Gastrocnemius medialis (tissue), 4 donors: Measurements from ENCODE around the gene CSF2RB. TPM values are rescaled to one million over a fixed set of nuclear protein-coding genes. Genes with fewer than 3 reads are reported as not detected.

Source experiments
- ATAC-seq, 2 donors: fragments of 150-250 bp; one replicate each; pipeline ENCODE4 v1.9.1; 2016
- DNase-seq, 2 donors: peaks; one replicate each; pipeline ENCODE4 v3.0.0-alpha.2; 2019
- H3K27ac ChIP-seq, 4 donors: fragments of 200-600 bp; sonication (generic); 1 replicate in 1 of 4; 2 replicates in 3 of 4; pipeline ENCODE4 v1.5.1; 2016 to 2018; ENCODE audit warnings: mild to moderate bottlenecking in 2 of 4, moderate library complexity in 1 of 4
- H3K27me3 ChIP-seq, 3 donors: fragments of 200-600 bp; sonication (generic) in 2 of 3; 1 replicate in 1 of 3; 2 replicates in 2 of 3; pipeline versions ENCODE4 v1.5.1 to v1.6.0; 2016 to 2019; ENCODE audit warnings: mild to moderate bottlenecking in 1 of 3, moderate library complexity in 1 of 3
- H3K36me3 ChIP-seq, 2 donors: fragments of 200-600 bp; sonication (generic) in 1 of 2; one replicate each; pipeline ENCODE4 v1.5.1; 2017 to 2018
- H3K4me1 ChIP-seq, 2 donors: fragments of 200-600 bp; sonication (generic) in 1 of 2; one replicate each; pipeline ENCODE4 v1.5.1; 2016 to 2017; ENCODE audit warnings: mild to moderate bottlenecking in 2 of 2
- H3K4me3 ChIP-seq, 4 donors: fragments of 200-600 bp; sonication (generic) in 3 of 4; 1 replicate in 1 of 4; 2 replicates in 3 of 4; pipeline ENCODE4 v1.5.1; 2016 to 2019; ENCODE audit warnings: mild to moderate bottlenecking in 2 of 4
- H3K9me3 ChIP-seq, 3 donors: fragments of 200-600 bp; sonication (generic) in 2 of 3; 1 replicate in 1 of 3; 2 replicates in 2 of 3; pipeline ENCODE4 v1.5.1; 2016 to 2019
- POLR2A ChIP-seq, 2 donors: fragments of 450-650 bp; IDR thresholded peaks; one replicate each; pipeline ENCODE4 v1.6.1; 2017; ENCODE audit warnings: antibody characterized with exemption in 2 of 2, mild to moderate bottlenecking in 2 of 2, moderate library complexity in 2 of 2
- in situ Hi-C, 4 donors: fragments of 200-750 bp; cut with MboI; loops; one replicate each; pipeline versions ENCODE4 v1.15.0 to v1.8.0; 2017; ENCODE audit warnings: low sequenced_read_pairs in 4 of 4
- intact Hi-C: fragments of 100-400 bp; cut with DNase I; formaldehyde crosslinking; loops from one replicate; pipeline ENCODE4 v1.15.1; 2023; ENCODE audit warnings: low total_unique reads
- total RNA-seq, 4 donors: library from RNA; depleted of rRNA; stranded (reverse); fragments of >200 nt; gene quantifications; one replicate each; pipeline versions ENCODE4 v1.1.0 to v1.2.3, GENCODE V29; 2016
- TF ChIP-seq, protein P1 (sequence below), 5 experiments: fragments of 450-650 bp in 3 of 5; fragments of 200-600 bp in 2 of 5; sonication (generic) in 2 of 5; IDR thresholded peaks in 4 of 5; conservative IDR thresholded peaks in 1 of 5; 1 replicate in 4 of 5; 2 replicates in 1 of 5; pipeline ENCODE4 v1.5.1; 2016 to 2019; ENCODE audit warnings: antibody characterized with exemption in 5 of 5, mild to moderate bottlenecking in 3 of 5, moderate library complexity in 3 of 5

The CSF2RB gene
- total RNA-seq, 4 donors from 2014 or later = 1.2 to 2.0 (median 1.6) TPM

DNA sequence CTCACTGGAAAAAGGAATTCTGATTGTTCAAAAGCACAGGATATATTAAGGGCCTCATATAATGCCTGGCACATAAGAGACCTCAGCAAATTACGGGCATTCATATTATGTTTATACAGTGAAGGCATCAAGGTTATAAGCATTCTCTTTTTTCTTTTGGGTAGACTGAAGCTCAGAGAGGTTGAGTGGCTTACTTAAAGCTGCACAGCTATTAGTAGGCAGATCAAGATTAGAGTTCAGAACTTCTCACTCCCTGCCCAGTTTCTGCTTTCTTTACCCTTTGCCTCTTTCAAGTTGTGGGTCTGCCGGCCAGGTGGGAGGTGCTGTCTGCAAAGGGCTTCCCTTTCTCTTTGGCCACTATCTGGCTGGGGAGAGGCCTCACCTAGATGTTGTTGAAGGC, 18.0 kb downstream of the CSF2RB start:
- no peak for ATAC-seq
- DNase-seq = no peak
- intact Hi-C loops = no loop called here
- no peak overlapping the region for H3K4me3 ChIP-seq
- in situ Hi-C loops = no loop called here
- TF ChIP-seq, protein P1, sequence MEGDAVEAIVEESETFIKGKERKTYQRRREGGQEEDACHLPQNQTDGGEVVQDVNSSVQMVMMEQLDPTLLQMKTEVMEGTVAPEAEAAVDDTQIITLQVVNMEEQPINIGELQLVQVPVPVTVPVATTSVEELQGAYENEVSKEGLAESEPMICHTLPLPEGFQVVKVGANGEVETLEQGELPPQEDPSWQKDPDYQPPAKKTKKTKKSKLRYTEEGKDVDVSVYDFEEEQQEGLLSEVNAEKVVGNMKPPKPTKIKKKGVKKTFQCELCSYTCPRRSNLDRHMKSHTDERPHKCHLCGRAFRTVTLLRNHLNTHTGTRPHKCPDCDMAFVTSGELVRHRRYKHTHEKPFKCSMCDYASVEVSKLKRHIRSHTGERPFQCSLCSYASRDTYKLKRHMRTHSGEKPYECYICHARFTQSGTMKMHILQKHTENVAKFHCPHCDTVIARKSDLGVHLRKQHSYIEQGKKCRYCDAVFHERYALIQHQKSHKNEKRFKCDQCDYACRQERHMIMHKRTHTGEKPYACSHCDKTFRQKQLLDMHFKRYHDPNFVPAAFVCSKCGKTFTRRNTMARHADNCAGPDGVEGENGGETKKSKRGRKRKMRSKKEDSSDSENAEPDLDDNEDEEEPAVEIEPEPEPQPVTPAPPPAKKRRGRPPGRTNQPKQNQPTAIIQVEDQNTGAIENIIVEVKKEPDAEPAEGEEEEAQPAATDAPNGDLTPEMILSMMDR (IDR thresholded peaks at IDR 0.05 in 4 of 5, conservative IDR thresholded peaks at IDR 0.05 in 1 of 5) = no peak
- no peak for TF ChIP-seq POLR2A (IDR thresholded peaks at IDR 0.05)
- H3K27me3 ChIP-seq = peaks cover 3 to 4% (median 3%) of the 10 kb centered on the region in 3 donors
- no peaks in the 10 kb centered on the region for H3K4me1 ChIP-seq
- no peaks in the 10 kb centered on the region for H3K9me3 ChIP-seq
- H3K36me3 ChIP-seq = no peaks in the 10 kb centered on the region
- no peak overlapping the region for H3K27ac ChIP-seq

DNA sequence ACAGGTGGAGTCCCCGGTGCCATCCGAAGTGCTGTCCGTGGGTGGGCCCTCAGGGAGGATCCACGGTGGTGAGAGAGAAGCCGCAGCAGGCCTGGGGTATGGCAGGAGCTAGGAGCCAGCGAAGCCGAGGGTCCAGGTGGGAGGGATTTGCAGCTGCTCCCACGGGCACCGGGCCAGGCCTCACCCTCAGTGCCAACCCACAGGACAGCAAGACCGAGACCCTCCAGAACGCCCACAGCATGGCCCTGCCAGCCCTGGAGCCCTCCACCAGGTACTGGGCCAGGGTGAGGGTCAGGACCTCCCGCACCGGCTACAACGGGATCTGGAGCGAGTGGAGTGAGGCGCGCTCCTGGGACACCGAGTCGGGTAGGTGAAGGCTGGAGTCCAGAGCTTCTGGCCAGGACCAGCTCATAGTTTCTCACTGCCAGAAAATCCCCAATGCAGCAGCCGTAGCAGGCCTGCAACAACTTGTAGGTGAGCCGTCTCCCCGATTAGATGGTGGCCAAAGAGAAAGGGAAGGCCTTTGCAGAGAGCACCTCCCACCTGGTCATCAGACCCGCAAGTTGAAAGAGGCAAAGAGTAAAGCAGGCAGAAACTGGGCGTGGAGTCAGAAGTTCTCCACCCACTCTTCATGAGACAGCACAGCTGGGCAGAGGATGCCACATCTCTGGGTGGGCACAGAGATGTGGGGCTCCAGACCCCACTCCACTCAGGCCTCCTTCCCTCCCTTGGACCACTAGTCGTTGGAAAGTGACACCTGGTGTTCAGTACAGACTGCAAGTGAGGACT, 20.4 kb downstream of the CSF2RB start:
- no peaks in the 10 kb centered on the region for H3K4me1 ChIP-seq
- TF ChIP-seq POLR2A (IDR thresholded peaks at IDR 0.05) = no peak
- TF ChIP-seq, protein P1 (IDR thresholded peaks at IDR 0.05 in 4 of 5, conservative IDR thresholded peaks at IDR 0.05 in 1 of 5) = no peak
- ATAC-seq (no peak), DNase-seq (no peak)
- in situ Hi-C loops (no loop called here), intact Hi-C loops (no loop called here)
- no peaks in the 10 kb centered on the region for H3K9me3 ChIP-seq
- H3K36me3 ChIP-seq = no peaks in the 10 kb centered on the region
- no peak overlapping the region for H3K27ac ChIP-seq
- H3K4me3 ChIP-seq = no peak overlapping the region
- peaks cover 0 to 4% (median 0%) of the 10 kb centered on the region in 3 donors for H3K27me3 ChIP-seq

DNA sequence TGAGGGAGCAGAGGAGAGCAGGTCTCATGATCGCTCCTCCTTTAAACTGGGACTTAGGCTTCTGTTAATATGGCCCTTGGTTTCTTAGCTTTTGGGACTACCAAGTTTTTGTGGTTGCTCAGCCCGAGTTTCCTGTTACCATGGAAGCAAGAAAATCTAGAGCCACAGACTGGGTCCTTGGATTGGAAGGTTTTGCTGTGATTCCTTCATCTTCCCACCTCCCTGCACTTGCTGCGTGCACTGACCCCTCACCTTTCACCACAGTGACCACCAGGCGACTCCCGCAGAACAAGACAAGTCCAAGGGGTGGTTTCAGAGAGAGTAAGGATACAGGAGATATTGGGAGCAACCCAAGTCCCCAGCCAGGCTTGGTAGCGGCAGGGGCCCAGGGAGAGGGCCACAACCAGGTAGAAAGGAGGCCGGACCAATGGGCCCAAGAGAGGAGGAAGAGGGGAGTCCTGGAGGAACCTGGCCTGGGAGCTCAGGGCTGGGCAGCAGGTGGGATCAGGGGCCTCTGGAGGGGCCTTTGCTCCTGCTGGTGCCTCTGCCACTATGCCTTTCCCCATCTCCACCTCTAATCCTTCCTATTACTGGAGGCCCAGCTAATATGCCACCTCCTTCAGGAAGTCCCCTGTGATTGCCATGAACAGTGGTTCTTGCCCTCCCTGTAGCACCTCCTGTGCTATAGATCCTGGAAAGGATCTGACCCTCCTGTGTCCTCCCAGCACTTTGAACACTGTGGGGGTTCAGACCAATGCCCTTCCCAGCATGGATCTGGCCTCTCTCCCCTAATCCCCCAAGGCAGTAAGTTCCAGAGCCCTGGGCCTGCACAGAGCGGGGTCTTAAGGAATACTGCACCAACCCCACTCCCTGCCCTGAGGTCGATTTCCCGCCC, 21.2 kb downstream of the CSF2RB start:
- H3K4me1 ChIP-seq = no peaks in the 10 kb centered on the region
- H3K9me3 ChIP-seq = no peaks in the 10 kb centered on the region
- no peak overlapping the region for H3K27ac ChIP-seq
- no peaks in the 10 kb centered on the region for H3K36me3 ChIP-seq
- peaks cover 0 to under 1% (median 0%) of the 10 kb centered on the region in 3 donors for H3K27me3 ChIP-seq
- in situ Hi-C loops = no loop called here
- DNase-seq (no peak), ATAC-seq (no peak)
- TF ChIP-seq, protein P1 (IDR thresholded peaks at IDR 0.05 in 4 of 5, conservative IDR thresholded peaks at IDR 0.05 in 1 of 5) = no peak
- TF ChIP-seq POLR2A (IDR thresholded peaks at IDR 0.05) = no peak
- H3K4me3 ChIP-seq = no peak overlapping the region
- intact Hi-C loops = no loop called here

DNA sequence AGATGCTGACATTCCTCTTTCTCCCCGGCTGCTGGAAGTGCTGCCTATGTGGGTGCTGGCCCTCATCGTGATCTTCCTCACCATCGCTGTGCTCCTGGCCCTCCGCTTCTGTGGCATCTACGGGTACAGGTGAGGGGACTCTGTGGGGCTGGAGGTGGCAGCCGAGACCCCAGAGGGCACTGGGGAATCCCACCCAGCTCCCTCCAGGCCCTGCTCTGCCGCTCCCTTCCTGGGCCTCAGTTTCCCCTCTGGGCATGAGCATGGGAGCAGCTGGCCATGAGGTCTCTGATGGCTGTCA, 21.8 kb downstream of the CSF2RB start:
- Histone ChIP-seq H3K9me3 (no peaks in the 10 kb centered on the region), H3K36me3 (no peaks in the 10 kb centered on the region), H3K27me3 (peaks cover 0 to under 1% (median 0%) of the 10 kb centered on the region in 3 donors), H3K27ac (no peak overlapping the region), H3K4me3 (no peak overlapping the region), H3K4me1 (no peaks in the 10 kb centered on the region)
- no peak for TF ChIP-seq POLR2A (IDR thresholded peaks at IDR 0.05)
- TF ChIP-seq, protein P1 (IDR thresholded peaks at IDR 0.05 in 4 of 5, conservative IDR thresholded peaks at IDR 0.05 in 1 of 5) = no peak
- intact Hi-C loops = no loop called here
- no peak for ATAC-seq
- no peak for DNase-seq
- in situ Hi-C loops = no loop called here
